HUES48 (cell line): ENCODE data around the gene AP3D1.
A peak's percentile ranks its signal among the peaks of the same experiment; 100 is the strongest.

Source experiments
- H3K27ac ChIP-seq: one replicate; pipeline ENCODE4 v1.7.0; 2013; ENCODE audit warnings: low read depth, low read length, inconsistent platforms
- H3K27me3 ChIP-seq: 2 replicates; pipeline ENCODE4 v1.6.1; 2013; ENCODE audit warnings: mild to moderate bottlenecking, low read length; ENCODE audit not compliant: control insufficient read depth, insufficient read depth
- H3K36me3 ChIP-seq: 2 replicates; pipeline ENCODE4 v1.6.1; 2013; ENCODE audit warnings: low read length; ENCODE audit not compliant: control insufficient read depth, insufficient read depth
- H3K4me1 ChIP-seq: 2 replicates; pipeline ENCODE4 v1.6.1; 2013; ENCODE audit warnings: mild to moderate bottlenecking, low read length; ENCODE audit not compliant: control insufficient read depth, insufficient read depth
- H3K4me3 ChIP-seq: 2 replicates; pipeline ENCODE4 v1.5.1; 2013; ENCODE audit warnings: mild to moderate bottlenecking, low read depth, low read length
- H3K9ac ChIP-seq: 2 replicates; pipeline ENCODE4 v1.6.1; 2013; ENCODE audit warnings: mild to moderate bottlenecking, low read depth, low read length, moderate library complexity
- H3K9me3 ChIP-seq: 2 replicates; pipeline ENCODE4 v1.6.1; 2013; ENCODE audit warnings: low read length; ENCODE audit not compliant: control insufficient read depth, insufficient read depth

AP3D1 gene

DNA sequence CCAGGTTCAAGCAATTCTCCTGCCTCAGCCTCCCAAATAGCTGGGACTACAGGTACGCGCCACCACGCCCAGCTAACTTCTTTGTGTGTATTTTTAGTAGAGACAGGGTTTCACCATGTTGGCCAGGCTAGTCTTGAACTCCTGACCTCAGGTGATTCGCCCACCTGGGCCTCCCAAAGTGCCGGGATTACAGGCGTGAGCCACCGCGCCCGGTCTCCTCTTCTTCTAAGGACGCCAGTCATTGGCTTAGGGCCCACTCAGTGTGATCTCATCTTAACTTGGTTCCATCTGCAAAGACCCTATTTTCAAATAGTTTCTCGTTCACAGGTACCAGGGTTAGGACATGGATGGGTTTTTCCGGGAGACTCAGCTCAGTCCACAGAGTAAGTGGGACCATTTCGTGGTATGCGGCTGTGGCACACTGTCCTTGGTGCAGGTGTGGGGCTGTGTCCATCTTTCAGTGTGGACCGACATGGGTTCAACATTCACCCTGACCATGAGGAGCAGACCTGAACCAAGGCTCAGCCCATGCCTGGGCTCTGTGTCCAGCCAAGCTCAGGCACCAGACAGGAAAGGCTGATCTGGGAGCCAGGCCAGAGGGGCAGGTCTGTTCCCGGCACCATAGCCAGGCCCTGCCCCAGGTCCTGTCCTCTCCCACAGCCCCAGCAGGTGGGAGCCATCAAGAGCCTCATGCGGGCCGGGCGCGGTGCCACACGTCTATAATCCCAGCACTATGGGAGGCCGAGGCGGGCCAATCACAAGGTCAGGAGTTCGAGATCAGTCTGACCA is 97.6 kb downstream of the AP3D1 start:
- no peak overlapping the region for H3K27ac ChIP-seq
- H3K4me1 ChIP-seq = peaks cover 4% of the 10 kb centered on the region; the same call in 1 of the 2 replicates
- H3K27me3 ChIP-seq = no peaks in the 10 kb centered on the region
- H3K9ac ChIP-seq = no peak overlapping the region
- H3K36me3 ChIP-seq = peaks cover 4% of the 10 kb centered on the region; the same call in 1 of the 2 replicates
- H3K4me3 ChIP-seq = no peak overlapping the region
- no peaks in the 10 kb centered on the region for H3K9me3 ChIP-seq

- no peak overlapping the region for H3K9ac ChIP-seq
- peak overlapping the region; percentile 46 for H3K27ac ChIP-seq
- H3K36me3 ChIP-seq = peaks cover 6% of the 10 kb centered on the region; the same call in 1 of the 2 replicates
- H3K9me3 ChIP-seq = no peaks in the 10 kb centered on the region
- 0 out of 2 replicates have a peak, but pooled peaks cover 4% of the 10 kb centered on the region for H3K4me1 ChIP-seq
- H3K27me3 ChIP-seq = no peaks in the 10 kb centered on the region
- H3K4me3 ChIP-seq = no peak overlapping the region
These were observed 99.3 kb downstream of the AP3D1 start for GRCh38 chr19:2051773-2052704.

- H3K4me3 ChIP-seq = peak within 1 kb of the TSS; percentile 92
- H3K27me3 ChIP-seq = no peaks in the 10 kb centered on the region
- 0 out of 2 replicates have a peak, but pooled peaks cover 4% of the 10 kb centered on the region for H3K4me1 ChIP-seq
- H3K36me3 ChIP-seq = peaks cover 13% of the 10 kb centered on the region
- H3K9me3 ChIP-seq = no peaks in the 10 kb centered on the region
- H3K9ac ChIP-seq = peak within 1 kb of the TSS; percentile 59; the same call in 1 of the 2 replicates
- H3K27ac ChIP-seq = peak within 1 kb of the TSS; percentile 46
These were observed 100.2 kb downstream of the AP3D1 start, which contains the start of gene MKNK2 for GRCh38 chr19:2050991-2051772. Gene MKNK2 (minus strand): TSS chr19:2051244. CDS start chr19:2050851, 393 bp downstream.
